Measurements from ENCODE around the gene TOP3A. TPM values are rescaled to one million over a fixed set of nuclear protein-coding genes. Genes with fewer than 3 reads are reported as not detected.

TOP3A gene
- total RNA-seq, 1 experiment from 2014 or later, result 68.7 TPM

DNA sequence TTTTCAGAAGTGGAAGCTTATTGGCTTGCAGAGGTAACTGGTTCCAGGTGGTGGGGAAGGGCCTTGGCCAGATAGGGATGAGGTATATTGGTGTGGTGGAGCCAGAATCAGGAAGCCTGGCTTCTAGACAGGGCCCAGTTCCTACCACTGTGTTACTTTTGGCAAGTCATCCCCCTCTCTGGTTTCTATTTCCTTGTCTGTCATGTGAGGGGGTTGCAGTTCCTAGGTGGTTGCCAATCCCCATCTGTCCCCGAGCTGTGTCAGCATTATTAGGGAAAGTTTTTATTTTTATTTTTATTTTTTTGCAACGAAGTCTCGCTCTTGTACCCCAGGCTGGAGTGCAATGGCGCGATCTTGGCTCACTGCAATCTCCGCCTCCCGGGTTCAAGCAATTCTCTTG is 3.3 kb upstream of the TOP3A start:
- Histone ChIP-seq H4K20me1 (ENCODE audit: control insufficient read depth, insufficient read depth, insufficient read length) (no peaks in the 10 kb centered on the region), H4K91ac (ENCODE audit: insufficient read length, low read depth, low read length) (no peak overlapping the region), H3K4ac (ENCODE audit: low read depth, low read length) (no peak overlapping the region), H3K4me1 (ENCODE audit: insufficient read depth, low read length) (peaks cover 2% of the 10 kb centered on the region; the same call in 1 of the 2 replicates), H3K9ac (ENCODE audit: extremely low read depth, insufficient read length, low read length) (no peak overlapping the region), H3K18ac (ENCODE audit: insufficient read length, low read depth, low read length) (no peak overlapping the region), H2BK15ac (ENCODE audit: low read depth, low read length) (no peak overlapping the region), H2AFZ (ENCODE audit: low read length) (no peak overlapping the region), H2BK5ac (ENCODE audit: insufficient read length, low read length) (no peak overlapping the region), H3T11ph (ENCODE audit: low read length) (no peak overlapping the region), H2BK120ac (ENCODE audit: low read depth, low read length, poor library complexity, severe bottlenecking) (no peak overlapping the region), H3K9me3 (ENCODE audit: control insufficient read depth, low read depth, low read length) (no peaks in the 10 kb centered on the region), H3K27me3 (ENCODE audit: insufficient read depth, low read length) (no peaks in the 10 kb centered on the region), H4K5ac (ENCODE audit: insufficient read length, low read depth, low read length) (no peak overlapping the region), H3K23ac (ENCODE audit: insufficient read length, low read depth, low read length) (no peak overlapping the region), H3K79me1 (ENCODE audit: insufficient read depth, low read depth, low read length, poor library complexity, severe bottlenecking) (peaks cover 29% of the 10 kb centered on the region), H4K8ac (replicated peaks; ENCODE audit: insufficient read length, low read depth, low read length) (no peak overlapping the region), H3K56ac (ENCODE audit: insufficient read length, low read depth, low read length) (no peak overlapping the region), H3K23me2 (ENCODE audit: insufficient read length, low read depth, low read length, poor library complexity, severe bottlenecking) (peaks cover 15% of the 10 kb centered on the region), H3K14ac (ENCODE audit: insufficient read depth, low read length) (no peak overlapping the region), H2BK20ac (ENCODE audit: low read depth, low read length, poor library complexity, severe bottlenecking) (no peak overlapping the region), H3K4me2 (ENCODE audit: insufficient read depth, insufficient read length, low read length) (peak overlapping the region; percentile 6), H3K27ac (ENCODE audit: insufficient read length, low read depth, low read length) (no peak overlapping the region), H2AK5ac (ENCODE audit: insufficient read length, low read length) (no peak overlapping the region), H2BK12ac (ENCODE audit: insufficient read length, low read depth, low read length) (no peak overlapping the region), H3K79me2 (ENCODE audit: insufficient read depth, low read length) (peaks cover 30% of the 10 kb centered on the region; the same call in 1 of the 2 replicates)
- peaks cover 22 to 44% (median 40%) of the 10 kb centered on the region in 3 experiments; a peak in 6 of 7 replicates for H3K36me3 Mint-ChIP-seq (ENCODE audit: insufficient read depth in 1 of 3, low read depth in 3 of 3)
- peak overlapping the region; percentile 27 to 35; a peak in 2 of 5 replicates for H3K4me3 Mint-ChIP-seq
- peaks cover 37 to 43% of the 10 kb centered on the region in 2 experiments for H3K4me1 Mint-ChIP-seq
- no peaks in the 10 kb centered on the region for H3K27me3 Mint-ChIP-seq (ENCODE audit: low read depth)
- H3K27ac Mint-ChIP-seq, result no peak overlapping the region
- no peak for DNase-seq
- no CpG with 5 or more reads among the region's 7 CpGs for WGBS (ENCODE audit: extremely low coverage, insufficient read length, low lambda C conversion rate)
- no peaks in the 10 kb centered on the region; a peak in 2 of 5 replicates for H3K9me3 Mint-ChIP-seq
- no peak for TF ChIP-seq CTCF (conservative IDR thresholded peaks at IDR 0.05)
